Left ventricle myocardium inferior (tissue), 1 donor: Measurements from ENCODE around the gene ZNF740. TPM values are rescaled to one million over a fixed set of nuclear protein-coding genes. Genes with fewer than 3 reads are reported as not detected.

Experiments used
- DNase-seq: peaks from one replicate; pipeline ENCODE4 v3.0.0-alpha.2; 2020
- H3K27ac ChIP-seq: fragments of 200-600 bp; replicated peaks from 2 replicates; pipeline ENCODE4 v1.8.0; 2021
- H3K27me3 ChIP-seq: fragments of 200-600 bp; 2 replicates; pipeline ENCODE4 v1.8.0; 2021; ENCODE audit warnings: low read depth
- H3K36me3 ChIP-seq: fragments of 200-600 bp; 2 replicates; pipeline ENCODE4 v1.8.0; 2021
- H3K4me1 ChIP-seq: fragments of 200-600 bp; 2 replicates; pipeline ENCODE4 v1.8.0; 2021
- H3K4me3 ChIP-seq: fragments of 200-600 bp; 2 replicates; pipeline ENCODE4 v1.8.0; 2021; ENCODE audit warnings: mild to moderate bottlenecking, moderate library complexity
- H3K9me3 ChIP-seq: fragments of 200-600 bp; replicated peaks from 2 replicates; pipeline ENCODE4 v1.8.0; 2021
- CTCF ChIP-seq: fragments of 200-600 bp; IDR thresholded peaks from 2 replicates; pipeline ENCODE4 v1.8.0; 2021; ENCODE audit warnings: antibody characterized with exemption, mild to moderate bottlenecking, borderline replicate concordance
- intact Hi-C: fragments of 100-400 bp; cut with micrococcal nuclease; formaldehyde crosslinking; loops from one replicate; pipeline ENCODE4 v1.11.0; 2022
- total RNA-seq: library from RNA; stranded (reverse); fragmentation: NEBNext Ultra II Directional; extraction: Animal tissue kit (Norgen Biotek cat#: 25700); gene quantifications from one replicate; pipeline ENCODE4 v1.2.1, GENCODE V29; 2021
- donor health status: DM: no; HTN: yes; CAD: no; lungs with severe emphysema.

The ZNF740 gene
- total RNA-seq, 1 donor from 2014 or later: 26.5 TPM

- H3K27me3 ChIP-seq: no peaks in the 10 kb centered on the region
- peak overlapping the region; percentile 84 for H3K4me3 ChIP-seq
- H3K27ac ChIP-seq: peak overlapping the region; percentile 98
- intact Hi-C loops: no loop called here
- no peaks in the 10 kb centered on the region for H3K9me3 ChIP-seq
- H3K36me3 ChIP-seq: peaks cover 43% of the 10 kb centered on the region
- peak; percentile 80 for DNase-seq
- TF ChIP-seq CTCF: no peak
- peaks cover 58% of the 10 kb centered on the region for H3K4me1 ChIP-seq
Observed at GRCh38 chr12:53180931-53181645, 566 bp downstream of the ZNF740 start.

GRCh38 chr12:53181935-53182334 lies 1.4 kb downstream of the ZNF740 start:
- no peak for DNase-seq
- no peak for TF ChIP-seq CTCF
- Histone ChIP-seq H3K4me3 (peak overlapping the region; percentile 84), H3K27ac (peak overlapping the region; percentile 98), H3K36me3 (peaks cover 52% of the 10 kb centered on the region), H3K27me3 (no peaks in the 10 kb centered on the region), H3K4me1 (peaks cover 58% of the 10 kb centered on the region), H3K9me3 (no peaks in the 10 kb centered on the region)
- intact Hi-C loops: no loop called here

- Histone ChIP-seq H3K36me3 (peaks cover 62% of the 10 kb centered on the region), H3K27ac (no peak overlapping the region), H3K4me3 (peak overlapping the region; percentile 84), H3K4me1 (peaks cover 58% of the 10 kb centered on the region), H3K9me3 (no peaks in the 10 kb centered on the region), H3K27me3 (no peaks in the 10 kb centered on the region)
- intact Hi-C loops: no loop called here
- no peak for TF ChIP-seq CTCF
- DNase-seq: no peak
Observed at GRCh38 chr12:53182903-53183302, 2.4 kb downstream of the ZNF740 start.

GRCh38 chr12:53184828-53185227 lies 4.3 kb downstream of the ZNF740 start:
- H3K4me3 ChIP-seq: no peak overlapping the region
- no peak for DNase-seq
- intact Hi-C loops: no loop called here
- no peaks in the 10 kb centered on the region for H3K27me3 ChIP-seq
- H3K27ac ChIP-seq: no peak overlapping the region
- H3K36me3 ChIP-seq: peaks cover 73% of the 10 kb centered on the region
- no peaks in the 10 kb centered on the region for H3K9me3 ChIP-seq
- TF ChIP-seq CTCF: no peak
- H3K4me1 ChIP-seq: peaks cover 50% of the 10 kb centered on the region

GRCh38 chr12:53185582-53186153 lies 5.1 kb downstream of the ZNF740 start:
- Histone ChIP-seq H3K27me3 (no peaks in the 10 kb centered on the region), H3K4me1 (peaks cover 53% of the 10 kb centered on the region), H3K27ac (no peak overlapping the region), H3K36me3 (peaks cover 73% of the 10 kb centered on the region), H3K4me3 (no peak overlapping the region), H3K9me3 (no peaks in the 10 kb centered on the region)
- no peak for TF ChIP-seq CTCF
- DNase-seq: no peak
- intact Hi-C loops: no loop called here
